Placental pericyte (primary cell): ENCODE results near the gene MRPS2. TPM values are rescaled to one million over a fixed set of nuclear protein-coding genes. Genes with fewer than 3 reads are reported as not detected.

Source experiments
- total RNA-seq: library from RNA; depleted of rRNA; stranded (reverse); fragments of >200 nt; gene quantifications from 2 replicates; pipeline ENCODE4 v1.2.3, GENCODE V29; 2012

The MRPS2 gene
- 33.4 and 35.0 TPM in 2 replicates for total RNA-seq

DNA sequence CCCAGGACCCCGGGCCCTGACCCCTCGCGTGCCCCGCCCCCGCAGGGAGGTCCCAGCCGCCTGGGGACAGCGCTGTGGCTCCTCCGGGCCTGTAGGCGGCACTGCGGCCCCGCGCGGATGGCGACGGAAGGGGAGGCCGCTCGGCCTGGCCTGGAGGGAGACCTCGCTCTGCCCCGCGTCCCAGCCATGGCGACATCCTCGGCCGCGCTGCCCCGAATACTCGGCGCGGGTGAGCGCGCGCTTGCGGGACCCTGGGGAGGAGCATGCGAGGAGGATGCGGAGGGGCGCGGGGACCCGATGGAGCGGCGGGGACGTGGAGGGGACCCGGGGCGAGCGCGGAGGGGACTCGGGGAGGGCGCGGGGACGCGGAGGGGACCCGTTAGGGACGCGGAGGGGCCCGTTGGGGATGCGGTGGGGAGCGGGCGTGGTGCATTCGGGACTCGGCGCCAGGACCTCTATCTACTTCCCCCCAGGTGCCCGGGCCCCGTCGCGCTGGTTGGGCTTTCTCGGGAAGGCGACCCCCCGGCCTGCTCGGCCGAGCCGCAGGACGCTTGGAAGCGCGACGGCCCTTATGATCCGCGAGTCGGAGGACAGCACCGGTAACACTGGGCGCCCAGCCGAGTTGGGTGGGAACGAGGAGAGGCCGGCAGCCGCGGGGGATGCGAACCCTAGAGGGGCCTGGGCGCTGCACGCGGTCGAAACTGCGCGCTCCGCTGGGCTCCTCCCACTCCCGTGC lies at the start of gene MRPS2:
MRPS2 (plus strand) TSS at position 158 of the 736 bp plus-strand sequence; CDS start at position 187, 29 bp downstream.

DNA sequence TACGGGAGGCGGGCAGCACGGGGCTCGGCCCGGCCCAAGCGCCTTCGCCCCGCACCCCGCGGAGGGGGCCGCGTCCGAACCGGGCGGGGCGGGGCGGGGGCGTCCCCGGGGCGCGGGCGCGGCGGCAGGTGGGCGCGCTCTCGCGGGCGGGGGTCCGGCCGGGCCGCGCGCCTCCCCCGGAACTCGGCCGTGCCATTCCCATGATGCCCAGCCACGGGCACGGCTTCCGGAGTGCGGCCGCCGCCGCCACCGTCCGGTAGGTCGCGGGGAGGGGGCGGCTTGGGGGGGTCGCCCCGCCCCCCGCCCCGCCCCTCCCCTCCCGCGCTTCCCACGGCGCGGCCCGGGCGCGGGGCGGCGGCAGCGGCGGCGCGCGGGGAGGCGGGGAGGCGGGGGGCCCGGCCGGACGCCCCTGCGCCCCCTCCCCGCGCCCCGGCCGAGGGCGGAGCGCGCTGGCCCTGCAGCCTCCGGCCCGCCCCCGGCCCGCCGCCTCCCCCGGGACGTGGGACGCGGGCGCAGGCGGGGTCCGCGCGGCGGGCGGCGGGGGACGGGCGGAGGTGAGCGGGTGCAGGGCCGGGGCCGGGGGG lies 20.9 kb upstream of the MRPS2 start, which contains the start of gene PPP1R26:
PPP1R26 (plus strand) TSS at position 314 of the 584 bp plus-strand sequence. CDS start 4,729 bp downstream, outside the sequence.

DNA sequence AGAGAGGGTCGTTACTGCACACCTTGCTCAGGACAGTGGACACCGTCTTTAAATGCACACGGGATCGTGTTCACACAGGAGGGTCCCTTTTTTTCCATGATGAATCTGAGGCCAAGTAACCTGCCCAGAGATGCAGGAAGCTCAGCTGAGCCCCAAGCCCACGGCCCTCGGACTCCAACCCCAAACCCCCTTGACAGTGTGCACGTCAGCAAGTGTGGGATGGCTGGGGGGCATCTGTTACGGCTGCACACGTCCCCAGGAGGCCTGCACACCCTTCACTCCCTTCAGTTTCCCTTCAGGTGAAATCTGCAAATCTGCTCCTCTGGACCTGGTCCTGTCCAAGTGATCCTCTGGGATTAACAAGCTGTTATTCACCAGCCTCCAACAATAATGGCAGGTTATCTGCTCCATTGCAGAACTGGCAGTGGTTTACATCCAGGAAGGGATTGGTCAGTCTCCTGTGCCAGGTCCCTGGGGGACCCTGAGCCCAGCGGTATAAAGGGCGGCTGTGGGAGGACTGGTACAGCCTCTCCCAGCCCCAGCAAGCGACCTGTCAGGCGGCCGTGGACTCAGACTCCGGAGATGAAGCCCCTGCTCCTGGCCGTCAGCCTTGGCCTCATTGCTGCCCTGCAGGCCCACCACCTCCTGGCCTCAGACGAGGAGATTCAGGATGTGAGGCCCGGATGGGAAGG lies 20.6 kb downstream of the MRPS2 start, which contains the start of gene LCN1:
LCN1 (plus strand) TSS at position 525 of the 692 bp plus-strand sequence; CDS start at position 583, 58 bp downstream.

DNA sequence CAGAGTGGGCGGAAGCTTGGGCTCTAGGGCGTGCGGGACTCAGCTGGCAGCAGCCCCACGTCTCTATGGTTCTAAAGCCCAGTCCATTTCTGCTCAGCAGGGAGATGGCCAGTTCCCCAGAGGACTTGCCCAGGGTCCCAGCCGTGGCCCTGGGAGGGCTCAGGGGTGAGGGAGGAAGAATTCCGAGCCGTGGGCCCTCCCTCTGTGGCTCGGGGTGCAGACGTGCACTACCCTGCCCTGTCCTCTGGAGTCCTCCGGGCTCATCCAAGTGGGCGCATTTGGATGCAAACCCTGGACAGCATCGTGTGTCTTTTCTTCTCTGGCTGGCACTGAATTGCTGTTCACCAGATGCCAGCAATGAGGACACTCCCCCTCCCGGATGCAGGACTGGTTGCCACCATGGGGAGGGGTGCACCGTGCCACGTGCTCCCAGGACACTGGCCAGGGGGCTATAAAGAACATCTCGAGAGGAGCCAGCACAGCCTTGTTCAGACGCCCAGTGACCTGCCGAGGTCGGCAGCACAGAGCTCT lies 45.2 kb downstream of the MRPS2 start, which contains the start of gene OBP2A:
OBP2A (plus strand) TSS at position 481 of the 531 bp plus-strand sequence. CDS start 55 bp downstream, outside the sequence.

Other genes starting within 250 kb of the MRPS2 start
- gene PPP1R26, start 20.9 kb upstream of the MRPS2 start, total RNA-seq: 13.6 and 23.6 TPM in 2 replicates
- gene LCN1, start 20.8 kb downstream of the MRPS2 start, total RNA-seq: not detected in 2 replicates
- gene OBP2A, start 45.4 kb downstream of the MRPS2 start, total RNA-seq: not detected in 2 replicates
- not detected in 2 replicates for gene PAEP, start 61.1 kb downstream of the MRPS2 start, total RNA-seq
- not detected in 2 replicates for gene GLT6D1, start 138.9 kb downstream of the MRPS2 start, total RNA-seq
- gene LCN9, start 162.6 kb downstream of the MRPS2 start, total RNA-seq: not detected in 2 replicates
- not detected in 2 replicates for gene SOHLH1, start 198.8 kb downstream of the MRPS2 start, total RNA-seq
- gene KCNT1, start 201.5 kb downstream of the MRPS2 start, total RNA-seq: not detected in 2 replicates